DMS 273 (cell line): ENCODE measurements around the gene PARM1.

Source experiments
- DNase-seq: peaks from one replicate; lab custom pipeline; 2025; ENCODE audit not compliant: unreplicated experiment; lab: John Stamatoyannopoulos, UW

Gene PARM1, protein sequence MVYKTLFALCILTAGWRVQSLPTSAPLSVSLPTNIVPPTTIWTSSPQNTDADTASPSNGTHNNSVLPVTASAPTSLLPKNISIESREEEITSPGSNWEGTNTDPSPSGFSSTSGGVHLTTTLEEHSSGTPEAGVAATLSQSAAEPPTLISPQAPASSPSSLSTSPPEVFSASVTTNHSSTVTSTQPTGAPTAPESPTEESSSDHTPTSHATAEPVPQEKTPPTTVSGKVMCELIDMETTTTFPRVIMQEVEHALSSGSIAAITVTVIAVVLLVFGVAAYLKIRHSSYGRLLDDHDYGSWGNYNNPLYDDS

GRCh38 chr4:74932832-74933561 lies at the start of gene PARM1:
PARM1 (plus strand) TSS chr4:74933116; CDS start chr4:74933328, 212 bp downstream.
- peak; percentile 91 for DNase-seq

GRCh38 chr4:74884266-74884665 lies 48.6 kb upstream of the PARM1 start:
- DNase-seq, result no peak

DNA sequence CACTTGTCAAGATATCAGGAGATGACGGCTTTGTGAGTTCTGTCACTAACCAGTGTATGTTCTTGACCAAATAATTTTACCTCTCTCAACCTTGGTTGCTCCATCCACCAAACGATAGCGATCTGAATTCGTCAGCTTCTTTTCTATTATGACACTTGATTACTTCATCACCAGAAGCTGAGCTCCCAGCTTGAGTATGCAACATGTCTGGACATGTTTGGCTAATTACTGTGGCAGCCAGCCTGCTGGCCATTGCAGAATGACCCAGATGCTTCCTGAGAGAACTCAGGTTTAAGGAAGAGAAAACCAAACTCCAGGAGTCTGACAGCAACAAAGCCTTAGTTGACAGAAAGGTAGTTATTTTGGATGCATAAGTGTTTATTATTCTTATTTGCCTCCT lies 46.4 kb upstream of the PARM1 start:
- peak; percentile 86 for DNase-seq

DNA sequence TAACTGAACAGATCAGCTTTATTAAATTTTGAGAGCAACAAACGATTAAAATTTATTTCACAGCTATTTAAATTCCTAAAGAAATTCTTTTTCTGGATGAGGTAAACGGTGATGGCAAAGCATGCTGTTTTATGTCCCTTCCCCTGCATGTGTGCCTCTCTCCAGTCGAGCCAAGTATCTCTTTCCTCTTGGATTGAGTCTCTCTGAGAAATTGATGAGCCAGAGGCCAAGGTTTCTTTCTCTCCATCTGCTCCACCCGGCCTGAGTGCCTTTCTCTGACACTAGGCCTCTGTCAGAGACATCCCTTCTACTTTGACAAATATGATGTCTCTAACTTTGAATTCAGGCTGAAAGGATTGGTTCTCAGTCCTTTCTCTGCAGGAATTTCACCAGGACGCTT lies 42.6 kb upstream of the PARM1 start:
- peak; percentile 56 for DNase-seq

GRCh38 chr4:74891037-74891436 lies 41.9 kb upstream of the PARM1 start:
- DNase-seq, result peak; percentile 13

- DNase-seq, result no peak
These were observed 39.7 kb upstream of the PARM1 start for GRCh38 chr4:74893171-74893570.

DNA sequence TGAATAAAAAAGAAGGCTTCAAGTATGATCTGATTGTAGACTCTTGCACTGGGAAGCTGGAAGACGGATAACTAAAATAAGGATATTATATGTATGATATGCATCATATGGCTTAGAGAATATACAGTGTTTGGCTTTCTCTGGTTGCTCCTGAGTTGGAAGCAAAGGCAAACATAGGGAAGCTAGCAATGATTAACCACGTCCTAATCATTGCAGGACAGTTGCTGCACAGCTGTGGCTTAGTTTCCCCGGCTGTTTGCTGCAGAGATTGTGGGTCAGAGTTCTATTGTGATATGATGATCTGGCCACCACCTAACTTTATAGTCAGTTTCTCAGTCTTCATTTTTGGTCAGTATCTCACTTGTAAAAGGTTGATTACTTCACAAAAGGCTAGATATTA lies 36.3 kb upstream of the PARM1 start:
- no peak for DNase-seq

DNA sequence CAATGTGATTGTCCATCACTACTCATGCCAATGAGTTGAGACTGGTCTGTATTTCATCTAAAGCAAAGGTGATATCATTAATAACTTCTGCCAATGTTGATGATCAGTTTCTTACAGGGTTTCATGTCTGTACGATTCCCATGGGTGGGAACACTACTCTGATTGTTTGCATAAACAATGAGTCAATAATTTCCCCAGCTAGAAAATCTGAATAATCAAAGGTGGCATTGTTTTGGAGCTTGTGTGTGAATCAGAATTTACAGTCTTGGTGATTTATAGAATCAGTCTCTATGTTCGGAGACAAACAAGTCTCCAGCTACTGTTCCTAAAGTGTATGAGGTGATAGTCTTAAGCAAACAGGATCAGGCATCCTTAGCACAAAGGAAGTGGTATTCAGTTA lies 35.5 kb upstream of the PARM1 start:
- no peak for DNase-seq

DNA sequence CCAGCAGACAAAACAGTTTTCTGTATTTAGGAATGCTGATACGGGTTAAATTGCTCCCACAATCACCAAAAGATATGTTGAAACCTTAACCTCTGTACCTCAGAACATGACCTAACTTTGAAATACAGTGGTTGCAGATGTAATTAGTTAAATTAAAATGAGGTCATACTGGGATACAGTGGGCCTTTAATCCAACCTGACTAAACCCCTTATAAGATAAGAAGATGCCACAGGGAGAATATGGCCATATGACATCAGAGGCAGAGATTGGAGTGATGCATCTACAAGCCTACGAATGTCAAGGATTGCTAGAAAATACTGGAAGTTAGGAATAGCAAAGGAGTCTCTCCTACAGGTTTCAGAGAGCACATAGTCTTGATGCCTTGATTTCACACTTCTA lies 32.1 kb upstream of the PARM1 start:
- no peak for DNase-seq

GRCh38 chr4:74904509-74905065 lies 28.3 kb upstream of the PARM1 start:
- DNase-seq, result no peak

GRCh38 chr4:74906771-74907170 lies 26.1 kb upstream of the PARM1 start:
- DNase-seq, result no peak

DNA sequence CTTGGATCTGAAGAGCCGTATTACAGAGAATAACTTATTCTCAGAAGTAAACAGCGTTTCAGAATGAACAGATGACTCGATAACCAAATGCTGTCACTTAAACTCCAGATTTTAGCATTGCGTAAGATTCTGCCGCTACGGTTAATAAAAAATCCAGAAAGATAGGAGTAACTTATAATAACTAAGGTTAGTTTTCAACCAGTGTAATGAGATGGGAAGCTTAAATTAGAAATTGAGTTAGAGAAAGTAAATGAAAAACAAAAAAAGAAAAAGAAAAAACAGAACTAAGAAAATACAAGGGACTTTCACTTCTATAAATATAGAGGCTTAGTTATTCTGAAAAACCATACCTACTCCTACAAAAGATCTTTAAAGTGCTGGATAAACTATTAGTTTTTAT lies 13.1 kb upstream of the PARM1 start:
- peak; percentile 20 for DNase-seq

DNA sequence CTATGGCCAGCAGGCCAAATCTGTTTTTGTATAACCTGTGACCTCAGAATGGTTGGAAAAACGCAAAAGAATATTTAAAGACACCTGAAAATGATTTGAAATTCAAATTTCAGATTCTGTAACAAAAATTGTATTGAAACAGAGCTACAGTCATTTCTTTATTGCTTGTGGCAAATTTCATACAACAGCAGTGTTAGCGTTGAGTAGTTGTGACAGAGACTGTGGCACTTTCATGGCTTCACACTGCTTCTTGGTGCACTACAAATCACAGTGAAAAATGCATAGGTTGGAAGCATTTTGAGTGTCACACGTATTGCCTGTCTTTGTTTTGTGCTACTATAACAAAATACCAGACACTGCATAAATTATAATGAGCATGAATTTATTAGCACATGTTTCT lies 12.2 kb upstream of the PARM1 start:
- DNase-seq, result no peak

DNA sequence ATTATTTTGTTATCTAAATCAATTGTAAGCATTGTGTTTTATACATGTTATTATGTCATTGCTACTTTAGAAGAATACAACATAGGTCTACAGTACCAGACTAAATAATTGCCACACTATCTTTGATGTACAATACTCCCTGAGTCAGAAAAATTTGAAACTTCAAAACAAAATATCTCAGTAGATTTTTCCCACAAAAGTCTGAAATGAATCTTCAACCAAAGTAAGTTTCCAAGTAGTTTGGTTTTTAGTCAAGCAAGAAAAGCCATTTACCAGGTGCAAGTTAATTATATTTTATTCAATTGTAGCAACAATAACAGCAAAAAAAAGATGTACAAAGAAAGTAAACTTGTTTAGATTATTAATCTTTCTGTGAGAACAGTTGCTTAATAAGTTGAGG lies 11.4 kb upstream of the PARM1 start:
- DNase-seq, result no peak

DNA sequence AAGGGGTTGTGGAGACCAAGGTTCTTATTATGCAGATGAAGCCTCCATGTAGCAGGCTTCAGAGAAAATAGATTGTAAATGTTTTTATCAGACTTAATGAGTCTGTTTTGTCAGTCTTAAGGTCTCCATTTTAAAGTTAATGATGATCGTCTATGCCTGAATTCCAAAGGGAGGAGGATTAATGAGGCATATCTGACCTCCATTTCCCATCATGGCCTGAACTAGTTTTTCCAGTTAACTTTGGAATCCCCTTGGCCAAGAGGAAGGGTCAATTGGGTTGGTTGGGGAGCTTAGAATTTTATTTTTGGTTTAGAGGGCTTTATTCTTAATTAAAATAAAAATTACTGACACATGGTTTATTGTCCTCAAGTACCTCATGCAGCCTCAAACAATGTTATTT lies 6.9 kb upstream of the PARM1 start:
- no peak for DNase-seq

GRCh38 chr4:74930162-74930561 lies 2.8 kb upstream of the PARM1 start:
- no peak for DNase-seq

GRCh38 chr4:74931376-74931775 lies 1.5 kb upstream of the PARM1 start:
- no peak for DNase-seq

DNA sequence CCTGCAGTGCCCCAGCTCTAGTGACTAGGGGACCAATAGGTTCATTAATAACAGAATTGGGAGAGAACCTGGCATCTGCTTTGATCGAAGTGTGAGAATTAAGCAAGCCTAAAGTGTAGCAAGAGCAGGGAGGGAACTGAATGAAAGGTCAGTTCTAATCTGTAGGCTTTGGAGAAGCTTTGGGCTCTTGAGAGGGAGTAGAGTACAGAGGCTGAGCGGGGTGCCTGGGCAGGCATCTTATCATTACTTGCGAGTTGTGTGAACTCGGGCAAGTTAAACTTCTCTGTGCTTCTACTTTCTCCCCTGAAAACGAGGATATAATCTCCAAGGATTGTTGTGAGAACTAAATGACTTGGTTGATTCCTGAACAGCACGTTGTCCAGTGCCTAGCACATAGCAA lies 906 bp upstream of the PARM1 start:
- DNase-seq, result no peak

GRCh38 chr4:74933562-74934015 lies 673 bp downstream of the PARM1 start:
- peak; percentile 51 for DNase-seq

DNA sequence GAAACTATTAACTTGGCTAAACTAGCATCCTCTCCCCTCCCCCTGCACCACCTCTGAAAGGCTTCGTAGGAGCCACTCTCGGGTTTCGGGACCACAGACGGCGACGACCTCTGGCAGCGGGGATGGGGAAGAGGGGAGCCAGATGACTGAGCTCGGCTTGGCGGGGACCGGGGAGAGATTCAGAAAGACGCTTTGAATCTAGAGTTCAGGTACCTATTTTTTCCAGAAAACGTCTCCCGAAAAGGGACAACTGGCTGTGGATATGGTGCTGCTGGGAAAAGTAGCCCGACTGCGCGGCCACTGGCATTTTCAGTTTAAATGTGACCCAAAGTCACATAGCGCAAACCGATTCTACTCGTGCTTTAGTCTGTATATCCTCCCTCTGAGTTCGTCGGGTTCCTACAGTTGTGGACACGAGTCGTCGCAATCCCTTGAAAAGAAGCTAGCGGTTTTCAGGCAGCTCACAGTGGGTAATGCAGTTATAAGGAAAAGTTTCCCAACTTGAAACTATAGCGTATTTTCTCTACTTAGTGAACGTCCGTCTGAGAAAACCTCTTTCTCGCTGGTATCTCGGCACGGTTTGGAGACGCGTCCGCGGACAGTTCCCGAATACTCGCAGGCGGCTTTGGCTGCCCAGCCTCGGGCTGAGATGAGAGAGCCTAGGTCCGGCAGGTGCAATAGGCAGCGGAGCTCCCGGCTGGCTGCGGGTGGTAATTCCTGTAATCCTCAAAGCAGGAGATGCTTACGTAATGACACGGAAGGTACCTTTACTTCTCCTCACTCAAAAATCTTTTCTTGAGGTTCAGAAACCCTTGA lies 1.3 kb downstream of the PARM1 start:
- peak; percentile 71 for DNase-seq

GRCh38 chr4:74934888-74935287 lies 2.0 kb downstream of the PARM1 start:
- DNase-seq, result peak; percentile 83
